ENCODE measurements around the gene TGFBR2. TPM values are rescaled to one million over a fixed set of nuclear protein-coding genes. Genes with fewer than 3 reads are reported as not detected.
A peak's percentile ranks its signal among the peaks of the same experiment; 100 is the strongest.

Gene TGFBR2
- total RNA-seq = 10 to 100 TPM; 45.5 to 46.6 TPM

DNA sequence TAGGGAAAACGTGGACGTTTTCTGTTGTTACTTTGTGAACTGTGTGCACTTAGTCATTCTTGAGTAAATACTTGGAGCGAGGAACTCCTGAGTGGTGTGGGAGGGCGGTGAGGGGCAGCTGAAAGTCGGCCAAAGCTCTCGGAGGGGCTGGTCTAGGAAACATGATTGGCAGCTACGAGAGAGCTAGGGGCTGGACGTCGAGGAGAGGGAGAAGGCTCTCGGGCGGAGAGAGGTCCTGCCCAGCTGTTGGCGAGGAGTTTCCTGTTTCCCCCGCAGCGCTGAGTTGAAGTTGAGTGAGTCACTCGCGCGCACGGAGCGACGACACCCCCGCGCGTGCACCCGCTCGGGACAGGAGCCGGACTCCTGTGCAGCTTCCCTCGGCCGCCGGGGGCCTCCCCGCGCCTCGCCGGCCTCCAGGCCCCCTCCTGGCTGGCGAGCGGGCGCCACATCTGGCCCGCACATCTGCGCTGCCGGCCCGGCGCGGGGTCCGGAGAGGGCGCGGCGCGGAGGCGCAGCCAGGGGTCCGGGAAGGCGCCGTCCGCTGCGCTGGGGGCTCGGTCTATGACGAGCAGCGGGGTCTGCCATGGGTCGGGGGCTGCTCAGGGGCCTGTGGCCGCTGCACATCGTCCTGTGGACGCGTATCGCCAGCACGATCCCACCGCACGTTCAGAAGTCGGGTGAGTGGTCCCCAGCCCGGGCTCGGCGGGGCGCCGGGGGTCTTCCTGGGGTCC lies at the start of gene TGFBR2:
Gene TGFBR2 (plus strand): TSS at position 301 of the 731 bp plus-strand sequence. CDS start 283 bp downstream, at position 584.
- Mint-ChIP-seq H3K9me3 (ENCODE audit: low read depth) (peaks cover 2% of the 10 kb centered on the region), H3K27ac (peak within 1 kb of the TSS; percentile 95), H3K36me3 (ENCODE audit: low read depth) (peaks cover 34% of the 10 kb centered on the region), H3K27me3 (no peaks in the 10 kb centered on the region), H3K4me3 (peak within 1 kb of the TSS; percentile 99), H3K4me1 (peaks cover 60% of the 10 kb centered on the region)
- CTCF ChIA-PET = interaction anchor here (0.5 to 2.6 kb wide), 10 partner anchors 21 to 87 kb away, joined by 3 to 9 read pairs (median 4); no protein-coding TSS in a partner anchor
- DNase-seq = peak; percentile 94
- intact Hi-C loops (cut with DNase I, micrococcal nuclease) = loop anchor here (1.0 to 5.0 kb wide), 12 partner anchors 14 to 471 kb away; no protein-coding TSS in a partner anchor
- ATAC-seq = peak; percentile 70
- POLR2A ChIA-PET = interaction anchor here (0.8 to 3.5 kb wide), 8 partner anchors 12 to 258 kb away, joined by 3 to 21 read pairs (median 6); no protein-coding TSS in a partner anchor

DNA sequence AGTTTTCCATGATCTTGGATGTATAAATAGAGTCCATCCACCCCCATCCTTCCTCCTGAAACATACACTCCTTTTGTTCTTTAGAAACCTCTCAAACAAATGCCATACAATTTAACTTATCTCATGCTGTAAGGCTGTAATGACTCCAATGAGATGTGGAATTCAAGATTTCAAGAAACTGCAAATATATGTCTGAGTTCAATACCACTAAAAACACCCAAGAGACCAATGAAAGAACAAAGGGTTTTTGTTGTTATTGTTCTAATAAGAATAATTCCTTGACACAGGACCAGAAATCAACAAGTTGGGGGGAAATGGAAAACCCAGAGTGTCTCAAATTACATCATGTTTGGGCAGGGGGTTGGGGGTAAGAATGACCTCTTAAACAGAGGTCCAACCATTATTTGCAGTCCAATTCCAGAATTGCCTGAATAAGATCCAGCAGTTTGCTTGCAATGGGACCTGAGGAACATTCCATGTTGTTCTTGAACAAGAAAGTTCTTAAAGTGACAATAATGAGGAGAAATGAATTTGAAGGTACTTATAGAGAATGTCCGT lies 48.6 kb upstream of the TGFBR2 start:
- POLR2A ChIA-PET = interaction anchor here (0.7 kb wide), 1 partner anchor 10 kb away, joined by 4 read pairs; no protein-coding TSS in a partner anchor
- no peak overlapping the region for H3K4me3 Mint-ChIP-seq
- H3K36me3 Mint-ChIP-seq (ENCODE audit: low read depth) = no peaks in the 10 kb centered on the region
- intact Hi-C loops (cut with DNase I, micrococcal nuclease) = no loop called here
- H3K27me3 Mint-ChIP-seq = no peaks in the 10 kb centered on the region
- CTCF ChIA-PET = interaction anchor here (0.9 kb wide), 1 partner anchor 55 kb away, joined by 3 read pairs; no protein-coding TSS in a partner anchor
- no peak for DNase-seq
- no peaks in the 10 kb centered on the region for H3K9me3 Mint-ChIP-seq (ENCODE audit: low read depth)
- H3K27ac Mint-ChIP-seq = no peak overlapping the region
- no peak for ATAC-seq
- peaks cover 15% of the 10 kb centered on the region for H3K4me1 Mint-ChIP-seq

DNA sequence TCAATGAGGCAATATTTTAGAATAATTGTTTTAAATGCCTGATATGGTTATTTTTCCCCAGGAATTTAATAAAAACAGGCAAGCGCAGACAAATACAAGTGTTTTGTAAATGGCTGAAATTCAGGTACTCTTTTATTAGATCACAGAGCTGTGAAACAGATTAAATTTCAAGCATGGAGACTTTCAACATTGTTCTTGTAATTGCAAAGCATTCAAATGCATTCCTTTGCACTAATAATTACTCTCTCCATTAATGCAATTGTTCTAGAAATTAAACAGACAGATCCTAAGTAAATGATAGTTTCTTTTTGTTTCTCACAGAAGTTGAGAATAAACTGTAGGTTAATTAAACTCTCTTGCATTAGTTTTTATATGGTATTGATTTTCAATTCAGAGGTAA lies 42.4 kb upstream of the TGFBR2 start:
- Mint-ChIP-seq H3K4me1 (peaks cover 3% of the 10 kb centered on the region), H3K4me3 (no peak overlapping the region), H3K9me3 (ENCODE audit: low read depth) (no peaks in the 10 kb centered on the region), H3K27me3 (no peaks in the 10 kb centered on the region), H3K36me3 (ENCODE audit: low read depth) (no peaks in the 10 kb centered on the region), H3K27ac (no peak overlapping the region)
- intact Hi-C loops (cut with DNase I, micrococcal nuclease) = no loop called here
- DNase-seq (no peak), ATAC-seq (no peak)
- ChIA-PET CTCF (no interaction called here), POLR2A (no interaction called here)

DNA sequence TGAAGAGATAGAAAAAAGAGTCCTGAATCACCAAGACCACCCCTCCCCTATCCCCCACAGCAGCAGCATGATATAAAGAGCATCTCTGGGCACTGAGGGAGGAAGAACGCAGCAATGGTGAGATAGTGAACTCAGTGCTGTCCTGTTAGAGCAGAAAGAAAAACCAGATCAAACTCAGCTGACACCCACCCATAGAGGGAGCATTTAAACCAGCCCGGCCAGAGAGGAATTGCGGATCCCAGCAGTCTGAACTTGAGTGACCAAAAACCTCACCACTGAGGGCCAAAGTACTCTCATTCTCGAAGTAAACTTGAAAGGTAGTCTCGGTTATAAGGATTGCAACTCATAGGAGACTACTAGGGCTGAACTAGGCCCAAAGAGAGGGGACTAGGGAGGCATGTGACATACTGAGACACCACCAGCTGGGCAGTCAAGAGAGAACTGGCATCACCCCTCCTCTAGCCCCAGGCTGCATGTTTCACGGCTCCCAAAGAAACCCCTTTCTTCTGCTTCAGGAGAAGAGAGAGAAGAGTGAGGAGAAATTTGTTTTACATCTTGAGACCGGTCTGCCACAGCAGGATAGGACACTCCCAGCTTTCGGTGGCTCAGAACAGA lies 39.2 kb upstream of the TGFBR2 start:
- DNase-seq (no peak), ATAC-seq (no peak)
- Mint-ChIP-seq H3K4me1 (no peaks in the 10 kb centered on the region), H3K27ac (no peak overlapping the region), H3K36me3 (ENCODE audit: low read depth) (no peaks in the 10 kb centered on the region), H3K9me3 (ENCODE audit: low read depth) (no peaks in the 10 kb centered on the region), H3K4me3 (no peak overlapping the region), H3K27me3 (no peaks in the 10 kb centered on the region)
- CTCF ChIA-PET = interaction anchor here (1.6 kb wide), 1 partner anchor 280 kb away, joined by 3 read pairs; no protein-coding TSS in a partner anchor
- intact Hi-C loops (cut with DNase I, micrococcal nuclease) = no loop called here
- POLR2A ChIA-PET = no interaction called here

DNA sequence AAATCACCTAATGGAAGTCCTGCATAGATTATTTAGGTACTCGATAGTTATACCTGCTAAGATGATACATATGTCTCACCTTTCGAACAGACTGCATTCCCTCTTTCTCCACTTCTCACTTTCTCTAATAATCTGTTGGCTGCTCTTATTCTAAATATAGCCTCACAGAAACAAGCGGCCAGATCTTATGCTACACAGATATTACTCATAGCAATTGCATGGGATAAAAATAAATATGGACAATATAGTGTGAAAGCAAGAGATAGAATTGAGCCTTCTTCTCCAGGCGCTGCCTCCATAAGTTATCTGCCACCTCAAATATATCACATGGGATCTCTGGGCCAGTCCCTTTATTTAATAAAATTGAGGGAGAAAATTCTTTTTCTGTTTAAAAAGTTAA lies 29.5 kb upstream of the TGFBR2 start:
- intact Hi-C loops (cut with DNase I, micrococcal nuclease) = no loop called here
- POLR2A ChIA-PET = no interaction called here
- ATAC-seq (no peak), DNase-seq (no peak)
- Mint-ChIP-seq H3K4me3 (no peak overlapping the region), H3K27ac (no peak overlapping the region), H3K27me3 (no peaks in the 10 kb centered on the region), H3K9me3 (ENCODE audit: low read depth) (no peaks in the 10 kb centered on the region), H3K36me3 (ENCODE audit: low read depth) (no peaks in the 10 kb centered on the region), H3K4me1 (peaks cover 10% of the 10 kb centered on the region)
- CTCF ChIA-PET = no interaction called here

DNA sequence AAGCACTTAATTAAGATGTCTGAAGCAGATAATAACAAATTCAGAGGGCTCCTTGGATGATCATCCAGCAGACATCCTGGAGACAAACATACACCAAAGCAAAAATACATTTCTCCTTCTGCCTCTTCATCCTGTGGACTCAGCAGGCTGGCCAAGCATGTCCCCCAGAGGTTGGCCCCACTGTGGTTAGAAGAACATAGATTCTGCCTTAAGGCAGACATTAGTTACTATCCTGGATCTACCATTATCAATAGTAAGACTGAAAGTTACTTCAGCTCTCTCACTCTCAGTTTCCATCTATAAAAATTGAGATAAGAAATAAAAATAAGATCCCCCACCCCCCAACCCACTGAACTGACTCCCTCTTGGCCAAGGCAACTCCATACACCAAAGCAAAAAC lies 28.6 kb upstream of the TGFBR2 start:
- ChIA-PET CTCF (no interaction called here), POLR2A (no interaction called here)
- H3K36me3 Mint-ChIP-seq (ENCODE audit: low read depth) = no peaks in the 10 kb centered on the region
- no peak overlapping the region for H3K4me3 Mint-ChIP-seq
- no peak overlapping the region for H3K27ac Mint-ChIP-seq
- H3K9me3 Mint-ChIP-seq (ENCODE audit: low read depth) = no peaks in the 10 kb centered on the region
- DNase-seq (no peak), ATAC-seq (no peak)
- peaks cover 10% of the 10 kb centered on the region for H3K4me1 Mint-ChIP-seq
- intact Hi-C loops (cut with DNase I, micrococcal nuclease) = no loop called here
- H3K27me3 Mint-ChIP-seq = no peaks in the 10 kb centered on the region

DNA sequence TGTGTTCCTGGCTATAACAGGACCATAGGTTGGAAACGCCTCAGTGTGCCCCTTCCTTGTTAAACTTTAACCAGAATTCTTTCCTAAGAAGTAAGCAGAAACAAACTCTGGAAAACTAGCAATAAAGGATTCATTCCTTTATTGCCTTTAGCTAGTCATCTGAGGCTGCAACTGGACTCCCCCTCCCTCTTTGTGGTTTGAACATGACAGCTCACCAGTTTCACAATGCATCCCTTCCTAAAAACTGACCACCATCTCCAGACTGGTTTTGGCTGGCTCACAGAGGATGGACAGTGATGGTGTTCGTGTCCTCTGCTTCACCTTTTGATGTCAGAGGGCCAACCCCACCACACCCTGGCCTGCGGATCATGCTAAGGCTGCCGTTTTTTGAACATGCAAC lies 27.9 kb upstream of the TGFBR2 start:
- no peak overlapping the region for H3K27ac Mint-ChIP-seq
- H3K4me3 Mint-ChIP-seq = no peak overlapping the region
- H3K36me3 Mint-ChIP-seq (ENCODE audit: low read depth) = no peaks in the 10 kb centered on the region
- no peaks in the 10 kb centered on the region for H3K9me3 Mint-ChIP-seq (ENCODE audit: low read depth)
- POLR2A ChIA-PET = no interaction called here
- CTCF ChIA-PET = interaction anchor here (0.7 kb wide), 1 partner anchor 18 kb away, joined by 3 read pairs; no protein-coding TSS in a partner anchor
- no peaks in the 10 kb centered on the region for H3K27me3 Mint-ChIP-seq
- peaks cover 10% of the 10 kb centered on the region for H3K4me1 Mint-ChIP-seq
- DNase-seq (no peak), ATAC-seq (no peak)
- intact Hi-C loops (cut with DNase I, micrococcal nuclease) = no loop called here

DNA sequence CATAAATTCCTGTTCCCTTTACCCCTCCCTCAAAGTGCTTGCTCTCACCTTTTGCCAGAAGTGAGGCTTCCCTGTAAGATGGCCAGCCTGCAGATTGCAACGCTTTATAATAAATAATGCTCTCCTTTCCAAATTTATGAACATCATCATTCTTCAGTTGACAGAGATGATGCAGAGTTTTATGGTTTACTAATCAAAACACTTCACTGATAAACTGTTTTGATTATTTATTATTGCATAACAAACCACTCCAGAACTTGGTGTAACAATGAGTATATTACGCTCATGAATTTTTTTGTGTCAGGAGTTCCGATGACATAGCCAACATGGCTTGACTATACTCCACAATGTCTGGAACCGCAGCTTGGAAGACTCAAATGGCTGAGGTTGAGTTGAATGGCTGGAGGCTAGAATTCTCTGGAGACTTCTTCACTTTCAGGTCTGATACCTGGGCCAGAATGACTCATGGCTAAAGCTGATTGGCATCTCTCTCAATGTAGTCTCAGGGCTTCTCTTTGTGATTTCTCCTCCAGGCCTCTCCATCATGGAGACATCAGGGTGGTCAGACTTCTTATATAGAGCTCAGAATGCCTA lies 27.3 kb upstream of the TGFBR2 start:
- CTCF ChIA-PET = interaction anchor here (0.7 kb wide), 1 partner anchor 19 kb away, joined by 3 read pairs; no protein-coding TSS in a partner anchor

DNA sequence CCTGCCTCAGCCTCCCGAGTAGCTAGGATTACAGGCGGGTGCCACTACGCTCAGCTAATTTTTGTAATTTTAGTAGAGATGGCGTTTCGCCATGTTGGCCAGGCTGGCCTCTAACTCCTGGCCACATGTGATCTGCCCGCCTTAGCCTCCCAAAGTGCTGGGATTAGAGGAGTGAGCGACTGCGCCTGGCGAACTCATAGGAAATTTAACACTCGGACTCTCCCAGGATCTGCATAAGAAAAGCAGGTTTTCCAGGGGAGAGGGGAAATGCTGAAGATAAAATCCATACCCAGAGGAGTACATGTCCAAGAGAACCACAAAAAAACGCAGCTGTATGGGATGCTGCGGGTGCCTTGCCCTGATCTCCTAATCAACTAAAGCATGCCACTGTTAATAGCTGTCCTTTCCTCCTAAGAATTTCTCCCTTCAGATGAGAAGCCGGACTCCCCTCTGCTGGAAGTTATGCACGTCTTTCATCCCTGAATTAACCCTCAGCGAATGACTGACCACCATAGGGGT lies 25.3 kb upstream of the TGFBR2 start:
- CTCF ChIA-PET = interaction anchor here (0.6 to 1.2 kb wide), 3 partner anchors 12 to 96 kb away, joined by 3 read pairs; no protein-coding TSS in a partner anchor
- Mint-ChIP-seq H3K4me3 (no peak overlapping the region), H3K27me3 (no peaks in the 10 kb centered on the region), H3K9me3 (ENCODE audit: low read depth) (no peaks in the 10 kb centered on the region), H3K27ac (no peak overlapping the region), H3K36me3 (ENCODE audit: low read depth) (no peaks in the 10 kb centered on the region), H3K4me1 (peaks cover 10% of the 10 kb centered on the region)
- POLR2A ChIA-PET = no interaction called here
- ATAC-seq = no peak
- intact Hi-C loops (cut with DNase I, micrococcal nuclease) = no loop called here
- no peak for DNase-seq

More for the DNA sequence above, 27.3 kb upstream of the TGFBR2 start:
- intact Hi-C loops (cut with DNase I, micrococcal nuclease) = no loop called here
- POLR2A ChIA-PET = no interaction called here
- DNase-seq (no peak), ATAC-seq (no peak)
- H3K9me3 Mint-ChIP-seq (ENCODE audit: low read depth) = no peaks in the 10 kb centered on the region
- peaks cover 10% of the 10 kb centered on the region for H3K4me1 Mint-ChIP-seq
- no peak overlapping the region for H3K27ac Mint-ChIP-seq
- H3K36me3 Mint-ChIP-seq (ENCODE audit: low read depth) = no peaks in the 10 kb centered on the region
- no peak overlapping the region for H3K4me3 Mint-ChIP-seq
- H3K27me3 Mint-ChIP-seq = no peaks in the 10 kb centered on the region

DNA sequence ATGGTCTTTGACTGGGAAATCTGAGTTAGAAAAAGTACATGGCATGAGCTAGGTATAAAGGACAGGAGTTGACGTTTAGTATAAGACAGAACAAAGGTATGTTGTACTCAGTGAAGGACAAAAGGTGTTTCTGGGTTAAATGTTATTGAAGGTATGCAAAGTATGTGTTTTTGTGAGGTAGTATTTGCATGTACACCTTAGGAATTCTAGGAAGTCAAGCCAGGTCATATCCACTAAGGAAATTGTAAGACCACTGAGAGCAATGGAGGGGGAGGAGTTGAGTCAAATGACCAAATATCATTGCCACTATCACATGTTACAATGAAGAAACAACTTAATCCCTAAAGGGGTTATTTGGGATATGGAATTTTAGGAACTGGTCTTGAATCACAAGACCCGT lies 24.4 kb upstream of the TGFBR2 start:
- Mint-ChIP-seq H3K27ac (no peak overlapping the region), H3K9me3 (ENCODE audit: low read depth) (no peaks in the 10 kb centered on the region), H3K36me3 (ENCODE audit: low read depth) (no peaks in the 10 kb centered on the region), H3K4me1 (peaks cover 10% of the 10 kb centered on the region), H3K27me3 (no peaks in the 10 kb centered on the region), H3K4me3 (no peak overlapping the region)
- POLR2A ChIA-PET = no interaction called here
- intact Hi-C loops (cut with DNase I, micrococcal nuclease) = no loop called here
- CTCF ChIA-PET = no interaction called here
- ATAC-seq = no peak
- DNase-seq = no peak

DNA sequence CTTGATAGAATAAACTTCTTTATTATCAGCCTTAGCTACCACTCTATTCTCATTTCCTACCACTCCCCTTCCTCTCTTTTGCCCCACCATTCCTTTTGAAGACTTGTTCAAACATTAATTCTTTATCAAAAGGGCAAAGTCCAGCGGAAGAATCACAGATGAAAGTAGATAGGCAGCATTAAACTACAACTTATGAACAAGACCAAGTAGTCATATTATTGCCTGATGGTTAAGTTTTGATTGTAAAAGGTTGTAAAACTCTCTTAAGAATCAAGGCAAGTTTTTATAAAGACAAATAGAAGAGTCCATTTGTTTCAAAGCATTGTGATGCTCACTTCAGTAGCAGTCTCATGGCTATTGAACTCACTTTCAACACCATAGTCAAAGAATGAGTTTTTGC lies 22.4 kb upstream of the TGFBR2 start:
- ATAC-seq = no peak
- Mint-ChIP-seq H3K4me3 (no peak overlapping the region), H3K9me3 (ENCODE audit: low read depth) (no peaks in the 10 kb centered on the region), H3K4me1 (no peaks in the 10 kb centered on the region), H3K36me3 (ENCODE audit: low read depth) (no peaks in the 10 kb centered on the region), H3K27me3 (no peaks in the 10 kb centered on the region), H3K27ac (no peak overlapping the region)
- POLR2A ChIA-PET = no interaction called here
- CTCF ChIA-PET = interaction anchor here (1.1 kb wide), 1 partner anchor 385 kb away, joined by 3 read pairs; no protein-coding TSS in a partner anchor
- intact Hi-C loops (cut with DNase I, micrococcal nuclease) = no loop called here
- no peak for DNase-seq

All from activated CD4-positive, alpha-beta T cell treated with anti-CD3 and anti-CD28 coated beads for 36 hours (primary cell).